Measurements from ENCODE around the gene SH3RF3.

SH3RF3 gene

DNA sequence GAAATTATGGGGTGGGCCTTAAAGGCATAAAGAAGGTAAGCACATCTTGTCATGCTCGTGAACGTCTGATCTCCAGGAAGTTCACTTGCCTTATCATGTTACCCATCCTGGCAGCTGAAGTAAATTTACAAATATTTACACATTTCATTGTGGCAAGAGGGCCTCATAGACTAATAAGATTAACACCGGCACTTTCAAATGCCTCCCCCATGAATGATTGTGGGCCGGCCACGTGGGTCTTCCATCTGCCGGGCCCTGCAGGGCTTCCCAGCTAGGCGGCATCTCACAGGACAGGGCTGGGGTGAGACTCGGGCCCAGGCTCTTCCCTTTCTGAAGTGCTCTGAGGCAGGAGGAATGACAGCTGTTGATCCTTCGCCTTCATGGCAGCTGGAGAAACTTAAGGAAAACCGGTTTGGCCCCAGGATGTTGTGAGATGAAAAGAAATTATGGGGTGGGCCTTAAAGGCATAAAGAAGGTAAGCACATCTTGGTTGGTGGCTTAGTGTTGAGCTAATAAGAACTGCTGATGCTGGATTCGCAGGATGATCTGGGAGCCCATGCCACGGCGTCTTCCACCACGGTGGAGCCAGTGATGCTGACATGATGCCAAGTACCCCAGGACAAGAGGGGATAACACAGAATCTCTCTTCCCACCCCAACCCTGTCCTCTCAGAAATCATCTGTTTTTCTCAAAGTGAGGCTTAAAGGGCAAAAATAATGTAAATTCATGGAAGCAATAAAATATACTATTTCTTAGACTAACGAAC lies 308.5 kb downstream of the SH3RF3 start:
- no peak for DNase-seq (ENCODE audit: low spot score)

DNA sequence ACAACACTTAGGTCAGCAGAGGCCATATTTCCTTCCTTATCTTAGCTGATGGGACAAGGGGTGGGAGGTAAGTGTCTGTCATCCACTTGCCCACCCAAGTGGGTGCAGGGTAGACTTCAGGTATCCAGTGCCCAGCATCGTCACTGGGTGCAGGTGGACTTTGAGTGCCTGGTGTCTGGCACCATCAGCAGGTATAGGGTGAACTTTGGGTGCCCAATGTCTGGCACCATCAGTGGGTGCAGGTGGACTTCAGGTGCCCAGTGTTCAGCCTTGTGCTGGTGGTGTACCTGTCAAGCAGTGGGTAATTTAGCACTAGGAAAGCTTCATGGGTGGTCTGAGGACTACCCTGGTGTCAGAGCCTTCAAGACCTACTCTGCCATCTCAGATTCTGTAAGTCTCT lies 309.1 kb downstream of the SH3RF3 start:
- DNase-seq (ENCODE audit: low spot score), result no peak

DNA sequence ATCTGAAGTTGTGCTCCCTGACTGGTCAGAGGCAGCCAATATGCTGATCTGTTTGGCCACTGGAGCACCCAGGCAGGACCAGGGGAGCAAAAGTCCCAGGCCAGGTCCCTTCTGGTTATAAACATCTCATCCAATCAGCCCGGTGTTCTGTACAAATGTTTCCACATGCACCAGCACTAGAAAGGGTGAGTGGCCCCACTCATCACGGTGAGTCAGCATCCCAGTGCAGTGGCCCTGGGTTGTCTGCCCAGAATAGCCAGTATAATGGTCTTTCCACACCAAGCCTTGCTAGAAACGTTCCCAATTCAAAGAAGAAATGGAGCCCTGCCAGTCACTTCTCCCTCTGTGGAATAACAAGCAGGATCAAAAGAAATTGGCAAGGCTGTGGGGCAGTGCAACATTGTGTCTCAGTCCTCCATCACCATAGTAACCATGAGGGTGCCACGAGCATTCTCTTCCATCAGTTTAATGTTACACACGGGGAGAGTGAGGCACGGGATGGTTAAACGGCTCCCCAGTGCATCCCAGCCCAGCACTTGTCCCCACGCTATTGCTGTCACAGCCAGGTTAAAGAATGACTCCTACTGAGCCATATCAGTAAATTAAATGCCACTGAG lies 309.9 kb downstream of the SH3RF3 start:
- DNase-seq (ENCODE audit: low spot score), result no peak

DNA sequence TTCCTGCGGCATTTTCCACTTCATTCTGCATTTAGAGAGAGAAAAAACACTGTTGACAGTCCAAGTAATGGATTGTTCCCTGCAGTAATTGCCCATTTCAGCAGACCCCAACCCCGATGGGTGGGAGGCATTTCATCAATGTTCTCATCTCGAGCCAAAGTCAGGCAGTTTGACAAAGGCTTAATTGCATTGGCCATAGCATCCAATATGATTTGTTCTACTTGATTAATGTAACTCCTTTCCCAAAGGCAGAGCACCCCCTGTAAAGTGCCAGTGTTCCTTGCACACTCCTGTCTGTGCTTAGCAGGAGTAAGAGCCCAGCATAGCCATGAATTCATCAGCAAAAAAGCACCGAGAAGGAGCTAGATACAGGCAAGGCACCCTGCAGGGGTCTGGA lies 310.4 kb downstream of the SH3RF3 start:
- DNase-seq (ENCODE audit: low spot score), result no peak

DNA sequence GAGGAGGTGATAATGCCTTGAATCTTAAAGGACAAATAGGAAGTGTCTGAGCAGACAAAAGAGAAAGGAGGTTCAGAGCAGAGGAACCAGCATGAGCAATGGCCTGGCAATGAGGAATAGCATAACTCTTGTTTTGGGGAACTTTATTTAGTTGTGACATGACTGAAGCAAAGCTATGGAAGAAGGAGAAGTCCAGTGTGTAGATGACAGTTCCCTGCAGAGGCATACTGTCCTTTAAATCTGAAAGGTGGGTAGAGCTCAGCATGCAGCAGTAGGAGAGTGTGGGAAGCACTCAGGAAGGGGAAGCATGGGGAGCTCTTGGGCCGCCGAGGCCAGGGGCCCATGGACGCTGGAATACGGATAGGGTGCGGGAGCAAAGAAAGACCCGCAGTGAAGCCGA lies 311.0 kb downstream of the SH3RF3 start:
- DNase-seq (ENCODE audit: low spot score), result no peak

DNA sequence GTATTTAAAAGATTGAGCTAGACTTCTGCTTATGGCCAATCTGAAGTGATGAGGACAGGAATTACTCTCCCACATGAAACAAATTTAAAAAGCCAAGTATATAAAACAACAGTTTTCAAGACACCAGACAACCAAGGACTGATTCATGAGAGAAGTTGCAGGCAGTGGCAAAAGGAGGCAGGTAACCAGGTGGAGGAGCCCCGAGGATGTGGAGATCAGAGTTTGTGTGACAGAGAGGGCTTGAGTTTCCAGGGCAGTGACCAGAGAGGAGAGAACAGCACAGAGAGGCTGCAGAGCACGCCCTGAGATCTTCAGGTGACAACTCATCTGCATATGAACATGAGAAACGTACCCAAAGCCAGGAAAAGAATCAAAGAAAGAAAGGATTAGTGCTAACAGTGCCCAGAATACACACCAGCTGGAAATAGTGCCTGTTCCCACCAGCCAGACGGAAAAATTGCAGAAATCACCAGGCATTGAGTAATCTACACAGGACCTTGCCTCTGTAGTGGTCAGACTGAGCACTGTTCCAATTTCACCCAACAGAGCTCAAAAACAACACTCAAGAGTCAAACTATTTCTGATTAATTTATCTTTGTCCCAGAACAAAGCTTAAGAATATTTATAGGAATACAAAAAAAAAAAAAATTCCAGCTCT lies 311.6 kb downstream of the SH3RF3 start:
- DNase-seq (ENCODE audit: low spot score), result no peak

DNA sequence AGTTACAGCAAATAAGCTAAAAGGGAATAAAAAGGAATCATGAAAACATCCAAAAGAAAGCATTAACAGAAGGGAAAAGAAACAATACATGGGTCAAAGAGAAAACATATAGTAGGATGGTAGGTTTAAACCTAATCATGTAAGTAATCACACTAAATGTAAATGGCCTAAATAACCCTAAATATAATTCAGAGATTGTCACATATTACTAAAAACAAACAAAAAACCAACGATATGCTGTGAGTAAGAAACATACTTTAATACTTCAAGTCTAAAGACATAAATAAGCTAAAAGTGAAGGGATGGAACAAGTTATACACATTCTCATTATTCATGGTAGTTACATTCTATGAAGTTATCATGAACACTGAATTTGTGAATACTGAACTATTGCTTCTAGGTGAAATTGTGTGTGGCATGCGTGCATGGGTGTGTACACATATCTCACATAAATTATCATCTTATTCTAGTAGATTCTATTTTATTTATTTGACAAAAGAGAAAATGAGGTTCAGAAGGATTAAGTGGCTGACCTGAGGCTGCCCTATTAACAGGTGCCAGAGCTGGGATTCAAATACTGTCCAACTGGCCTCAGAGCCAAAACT lies 313.8 kb downstream of the SH3RF3 start:
- no peak for DNase-seq (ENCODE audit: low spot score)

DNA sequence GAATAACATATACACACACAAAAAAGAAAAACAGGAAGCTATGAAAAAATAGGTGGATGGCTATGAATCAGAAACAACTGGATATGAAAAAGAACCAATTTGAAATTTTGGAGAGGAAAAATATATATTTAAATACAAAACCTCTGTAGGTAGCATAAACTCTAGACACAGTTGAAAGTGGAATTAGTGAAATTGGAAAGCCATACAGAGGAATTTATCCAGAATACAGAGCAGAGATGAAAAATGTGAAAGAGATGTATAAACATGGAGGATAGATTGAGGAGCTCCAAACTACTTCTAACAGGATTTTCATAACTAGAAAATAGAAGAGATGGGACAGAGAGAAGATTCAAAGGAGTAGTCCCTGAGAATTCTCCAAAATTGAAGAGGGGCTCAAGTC lies 315.9 kb downstream of the SH3RF3 start:
- no peak for DNase-seq (ENCODE audit: low spot score)

DNA sequence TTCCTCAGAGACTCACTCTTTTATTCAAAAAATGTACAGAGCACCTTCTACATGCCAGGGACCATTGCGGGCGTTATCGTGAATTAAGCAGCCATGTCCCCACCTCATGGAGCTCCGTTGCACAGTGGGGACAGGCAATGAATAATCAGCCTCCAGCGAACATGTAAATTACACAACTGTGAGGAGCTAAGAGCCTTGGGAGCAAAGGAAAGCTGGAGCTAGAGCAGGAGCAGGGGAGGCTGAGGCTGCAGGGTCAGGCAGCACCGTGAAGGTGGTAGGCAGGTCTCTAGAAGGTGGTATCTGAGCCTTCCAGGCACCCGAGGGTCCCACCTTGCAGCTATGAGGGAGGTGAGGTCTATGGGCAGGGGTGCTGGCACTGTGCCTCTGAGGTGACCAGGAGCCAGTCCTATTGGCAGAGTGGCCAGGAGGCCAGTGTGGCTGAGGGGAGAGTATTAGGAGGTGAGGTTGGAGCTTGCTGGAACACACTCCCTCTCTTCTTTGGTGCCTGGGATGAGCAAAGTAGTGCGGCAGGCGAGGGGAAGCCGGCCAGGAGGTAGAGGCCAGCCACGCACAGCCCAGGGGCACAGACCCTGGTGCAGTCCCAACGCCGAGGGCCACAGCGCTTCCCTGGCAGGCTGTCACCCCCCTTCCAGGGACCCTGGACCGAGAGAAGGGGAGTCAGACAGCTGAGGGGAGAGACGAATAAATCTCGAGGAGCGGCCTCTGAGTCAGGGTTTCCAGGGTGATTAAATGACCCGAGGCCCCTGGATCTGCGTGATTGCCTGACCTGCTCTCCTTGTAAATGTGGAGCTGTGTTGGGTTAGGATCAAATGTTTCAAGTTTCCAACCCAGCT lies 317.5 kb downstream of the SH3RF3 start:
- DNase-seq (ENCODE audit: low spot score), result no peak

DNA sequence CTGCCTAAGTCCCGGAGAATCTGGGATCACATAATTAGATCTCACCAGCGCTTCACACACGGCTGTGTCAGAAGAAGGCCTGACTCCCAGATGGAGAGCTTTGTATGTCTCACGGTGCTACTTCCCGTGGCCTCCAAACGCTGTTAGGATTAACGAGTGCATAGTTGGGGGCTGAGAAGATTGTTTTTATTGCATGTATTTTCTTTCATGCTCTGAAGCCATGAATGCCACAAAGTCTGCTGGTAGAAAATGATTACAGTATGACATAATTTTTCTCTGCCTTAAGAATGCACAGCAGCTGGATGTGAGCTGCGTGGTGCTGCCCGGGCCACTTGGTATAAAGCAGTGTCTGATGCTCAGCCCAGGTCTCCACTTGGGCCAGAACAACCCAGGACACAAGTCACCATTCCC lies 318.3 kb downstream of the SH3RF3 start:
- DNase-seq (ENCODE audit: low spot score), result peak; percentile 17

DNA sequence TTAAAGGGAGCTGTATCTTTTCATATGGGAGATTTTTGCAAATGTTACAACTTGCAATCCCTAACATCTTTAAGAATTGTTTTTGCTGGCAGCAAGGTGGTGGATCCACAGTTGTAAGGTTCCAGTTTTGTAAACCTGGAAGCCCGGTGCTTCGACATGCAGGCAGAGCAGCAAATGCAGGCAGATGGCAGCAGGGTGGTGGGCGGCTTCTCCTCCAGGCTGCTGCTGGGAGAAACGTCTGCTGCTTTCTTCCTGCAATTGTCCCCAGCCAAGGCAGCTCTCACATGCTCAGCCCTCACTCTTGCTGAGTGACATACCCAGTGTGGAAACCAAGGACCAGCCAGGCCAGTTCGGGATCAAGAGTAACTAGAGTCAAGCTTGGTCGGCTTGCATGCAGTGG lies 318.8 kb downstream of the SH3RF3 start:
- no peak for DNase-seq (ENCODE audit: low spot score)

DNA sequence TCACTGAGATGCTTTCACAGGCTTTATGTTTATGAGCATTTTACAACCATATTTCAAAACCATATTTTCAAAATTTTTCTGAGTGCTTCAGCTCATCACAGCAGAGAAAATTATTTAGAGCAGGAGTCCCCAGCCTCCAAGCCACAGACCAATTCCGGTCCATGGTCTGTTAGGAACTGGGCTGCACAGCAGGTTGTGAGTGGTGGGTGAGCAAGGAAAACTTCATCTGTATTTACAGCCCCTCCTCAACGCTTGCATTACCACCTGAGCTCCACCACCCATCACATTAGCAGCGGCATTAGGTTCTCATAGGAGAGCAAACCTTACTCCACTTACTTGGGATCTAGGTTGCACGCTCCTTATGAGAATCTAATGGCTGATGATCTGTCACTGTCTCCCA lies 319.2 kb downstream of the SH3RF3 start:
- DNase-seq (ENCODE audit: low spot score), result no peak

DNA sequence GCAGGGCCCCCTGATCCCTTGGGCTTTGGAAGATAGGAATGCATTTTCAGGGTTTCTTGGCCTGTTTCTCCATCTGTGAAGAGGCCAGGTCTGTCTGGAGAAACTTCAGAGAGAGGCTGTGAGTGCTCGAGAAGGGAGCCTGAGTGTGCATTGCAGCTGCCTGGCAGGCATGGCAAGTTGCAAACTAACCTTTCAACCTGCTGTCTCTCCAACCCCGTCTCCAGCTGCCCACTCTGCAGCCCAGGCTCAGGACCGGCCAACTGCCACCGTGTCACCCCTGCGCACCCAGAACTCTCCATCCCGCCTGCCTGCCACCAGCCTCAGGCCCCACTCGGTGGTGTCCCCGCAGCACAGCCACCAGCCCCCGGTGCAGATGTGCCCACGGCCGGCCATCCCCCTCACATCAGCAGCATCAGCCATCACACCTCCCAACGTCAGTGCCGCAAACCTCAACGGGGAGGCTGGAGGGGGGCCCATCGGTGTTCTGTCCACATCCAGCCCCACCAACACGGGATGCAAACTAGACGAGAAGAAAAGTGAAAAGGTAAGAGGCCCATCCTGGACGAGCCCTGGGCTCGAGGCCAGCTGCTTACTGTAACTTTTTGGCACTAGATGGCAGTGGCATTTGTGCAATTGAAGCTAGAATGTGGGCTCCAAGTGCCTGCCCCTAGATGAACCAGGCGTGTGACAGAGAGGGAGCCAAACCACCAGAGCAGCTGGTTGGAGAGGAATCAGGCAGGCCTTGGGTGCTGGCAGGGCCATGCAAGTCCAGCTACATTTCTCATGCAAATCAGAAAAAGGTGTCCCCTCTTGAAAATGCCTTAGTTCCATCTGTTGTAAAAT lies 320.2 kb downstream of the SH3RF3 start:
- DNase-seq (ENCODE audit: low spot score), result peak; percentile 49

DNA sequence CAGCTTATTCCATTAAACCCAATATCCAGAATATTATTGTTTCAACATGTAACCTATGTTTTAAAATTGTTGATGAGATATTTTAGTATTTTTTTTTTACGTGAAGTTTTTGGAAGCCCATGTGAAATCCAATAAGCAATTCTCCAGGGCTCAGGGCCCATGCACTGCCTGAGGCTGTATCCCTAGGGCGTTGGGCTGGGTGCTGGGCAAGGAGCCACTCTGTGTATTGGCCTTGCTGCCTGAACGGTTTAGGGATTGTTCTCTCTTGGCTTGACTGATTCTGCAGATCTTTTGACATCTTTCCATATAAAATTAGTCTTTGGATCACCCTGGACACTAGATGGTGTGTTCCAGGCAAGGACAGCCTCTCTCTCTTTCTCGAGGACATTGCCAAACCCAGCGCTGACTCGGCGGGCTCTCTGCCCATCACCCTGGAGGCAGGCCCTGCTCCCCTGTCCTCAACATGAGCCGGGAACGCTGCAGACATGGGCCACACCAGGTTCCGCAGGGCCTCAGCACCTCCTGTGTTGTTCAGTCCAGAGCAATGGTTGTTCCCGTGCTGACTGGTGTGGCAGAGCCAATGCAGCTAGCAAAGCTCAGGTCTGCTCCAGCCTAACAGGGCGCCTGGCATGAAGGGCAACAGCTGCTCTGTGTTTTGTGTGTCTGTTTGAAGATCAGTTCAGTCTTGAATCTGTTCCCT lies 321.7 kb downstream of the SH3RF3 start:
- DNase-seq (ENCODE audit: low spot score), result no peak

DNA sequence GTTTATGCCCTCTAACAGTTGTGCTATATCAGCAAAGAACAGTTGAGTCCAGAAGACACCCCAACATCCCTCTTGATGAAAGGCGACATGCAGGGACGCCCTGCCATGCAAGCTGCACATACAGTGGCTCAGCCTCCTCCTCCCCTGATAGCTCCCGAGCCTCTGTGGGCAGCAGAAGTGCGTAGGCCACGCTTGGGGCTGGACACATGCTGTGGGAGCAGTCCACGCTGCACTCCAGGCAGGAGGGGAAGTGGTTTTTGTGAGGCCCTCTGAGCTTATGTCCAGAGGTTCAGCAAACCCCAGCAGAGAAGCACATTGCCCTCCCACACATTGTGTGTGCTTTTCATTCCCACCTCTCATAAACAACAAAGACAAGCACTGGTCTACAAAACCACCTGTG lies 322.7 kb downstream of the SH3RF3 start:
- DNase-seq (ENCODE audit: low spot score), result no peak

DNA sequence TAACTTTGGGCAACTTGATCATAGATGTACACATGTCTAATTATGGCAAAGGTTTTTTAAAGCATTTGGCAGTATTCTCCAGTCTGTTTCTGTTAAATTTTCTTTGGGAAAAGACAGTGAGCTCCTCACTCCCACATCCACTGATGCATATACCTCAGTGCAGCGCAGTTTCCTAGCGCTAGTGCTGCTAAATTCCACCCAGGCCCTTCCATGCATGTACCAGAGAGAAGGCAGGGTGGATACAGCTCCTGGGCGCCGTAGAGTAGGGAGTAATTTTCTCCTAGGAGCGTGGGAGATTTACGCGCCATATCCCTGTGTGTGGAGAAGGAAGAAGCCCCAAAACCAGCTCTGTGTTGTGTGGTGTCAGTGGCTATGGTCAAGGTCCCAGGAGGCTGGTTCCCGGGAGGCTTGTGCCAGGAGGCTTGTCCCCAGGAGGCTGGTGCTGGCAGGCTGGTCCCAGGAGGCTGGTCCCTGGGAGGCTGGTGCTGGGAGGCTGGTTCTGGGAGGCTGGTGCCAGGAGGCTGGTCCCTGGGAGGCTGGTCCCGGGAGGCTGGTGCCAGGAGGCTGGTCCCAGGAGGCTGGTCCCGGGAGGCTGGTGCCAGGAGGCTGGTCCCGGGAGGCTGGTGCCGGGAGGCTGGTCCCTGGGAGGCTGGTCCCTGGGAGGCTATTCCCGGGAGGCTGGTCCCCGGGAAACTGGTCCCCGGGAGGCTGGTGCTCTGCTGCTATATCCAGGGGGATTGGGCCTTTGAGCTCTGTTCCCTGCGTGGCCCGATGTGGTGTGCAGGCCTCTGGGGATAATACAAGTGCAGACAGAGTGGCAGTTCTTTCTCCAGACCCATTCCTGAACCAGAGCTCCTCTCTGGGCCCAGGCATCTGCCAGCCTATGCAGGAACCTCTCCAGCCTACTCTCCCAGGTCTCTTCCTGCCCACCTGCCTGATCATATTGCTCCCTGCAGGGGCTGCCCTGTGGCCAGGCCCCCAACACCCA lies 323.6 kb downstream of the SH3RF3 start:
- DNase-seq (ENCODE audit: low spot score), result no peak

DNA sequence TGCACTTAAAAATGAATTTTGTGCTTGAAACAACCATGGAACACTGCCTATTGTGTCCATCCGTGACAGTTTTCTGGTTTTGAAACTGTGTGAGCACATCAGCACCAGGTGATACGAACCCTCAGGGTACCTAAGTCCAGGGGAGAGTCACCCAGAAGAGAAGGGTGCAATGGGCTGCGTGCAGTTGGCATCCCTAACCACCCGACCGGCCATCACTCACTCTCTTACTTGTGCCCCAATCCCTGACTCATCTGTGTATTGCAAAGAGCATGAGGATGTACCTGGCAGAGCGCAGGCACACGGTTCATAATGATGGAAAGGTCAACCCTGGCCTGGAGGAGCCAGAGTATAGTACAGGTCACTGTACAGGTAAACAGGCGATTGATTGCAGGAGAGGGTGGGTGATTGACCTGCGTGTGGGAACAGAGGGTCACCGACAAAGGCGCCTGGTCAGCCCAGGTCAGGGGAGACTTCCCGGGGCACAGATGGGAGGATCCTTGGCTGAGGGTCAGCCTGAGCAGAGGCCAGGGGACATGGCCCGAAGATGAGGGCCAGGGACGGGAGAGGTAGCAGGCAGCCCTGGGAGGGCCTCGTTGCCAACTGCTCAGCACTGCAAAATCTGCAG lies 324.5 kb downstream of the SH3RF3 start:
- no peak for DNase-seq (ENCODE audit: low spot score)

DNA sequence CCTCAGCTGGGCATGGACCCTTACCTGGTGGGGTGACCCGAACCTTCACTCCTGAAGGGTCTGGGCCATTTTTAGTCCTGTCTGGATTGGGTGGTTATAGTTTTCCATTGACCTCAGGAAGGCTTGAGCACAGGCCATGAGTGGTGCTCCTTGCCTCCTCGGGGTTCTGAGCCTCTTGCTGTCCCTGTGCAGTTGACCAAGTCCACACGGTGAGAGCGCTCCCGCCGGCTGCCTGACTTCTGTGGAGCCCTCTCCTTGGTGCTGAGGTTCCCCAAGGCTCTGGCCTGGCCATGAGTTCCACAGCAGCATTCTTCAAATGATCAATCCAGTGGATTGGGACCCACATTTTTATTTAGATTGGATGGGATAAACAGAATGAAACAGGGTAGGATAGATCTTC lies 325.3 kb downstream of the SH3RF3 start:
- no peak for DNase-seq (ENCODE audit: low spot score)
